Activated T-helper 1 cell treated with Interleukin-2 at 50 U/mL for 16 hours (primary cell): ENCODE measurements around the gene OR5W2.
"Not testable (repeated sequence)": the region's sequence is repeated elsewhere in the genome, so short reads cannot be mapped to it uniquely, and the experiment has no call there.

ENCODE experiments used
- DNase-seq: peaks from one replicate; pipeline ENCODE4 v3.0.0-alpha.2; 2020; ENCODE audit warnings: low read depth

OR5W2 gene

DNA sequence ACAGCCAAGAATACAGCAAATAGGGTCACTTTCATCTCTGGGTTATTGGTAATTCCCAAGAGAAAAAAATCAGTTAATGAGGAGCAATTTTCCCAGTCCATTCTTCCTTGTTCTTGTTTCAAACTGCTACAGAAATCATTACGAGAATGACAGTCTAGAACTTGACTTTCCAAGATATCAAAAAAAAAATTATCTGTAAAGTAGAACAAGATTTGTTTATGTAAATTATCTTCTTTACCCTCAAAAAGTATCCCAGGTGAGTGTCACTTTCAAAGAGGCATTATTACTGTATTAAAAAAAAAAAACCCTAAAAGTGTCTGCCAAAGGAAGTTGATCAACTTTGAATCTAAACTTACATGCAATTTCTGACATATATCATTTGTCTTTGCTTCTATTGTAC, at the start of gene OR5W2:
Gene OR5W2, minus strand, starts transcription at position 101 of the 400 bp plus-strand sequence. Its CDS starts 0 bp downstream, at position 101.
- no peak for DNase-seq

DNA sequence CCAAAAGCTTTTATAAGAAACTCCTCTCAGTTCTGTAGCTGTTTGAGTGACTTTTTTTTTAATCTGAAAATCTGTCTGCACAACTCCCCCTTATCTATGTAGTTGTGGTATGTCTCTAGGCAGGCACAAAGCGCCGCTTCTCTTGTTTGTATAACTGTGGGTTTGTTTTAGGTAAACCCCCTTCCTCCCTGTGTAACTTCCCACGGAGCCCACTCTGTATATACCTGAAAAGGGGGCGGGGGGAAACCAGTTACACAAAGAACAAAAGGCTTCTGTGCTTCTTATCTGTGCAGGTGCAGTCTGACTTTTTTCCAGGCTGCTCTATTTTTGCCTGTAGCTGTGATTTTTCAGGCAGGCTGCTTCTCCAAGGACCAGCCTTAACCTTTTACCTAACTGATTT, 42.1 kb upstream of the OR5W2 start:
- DNase-seq: no peak

DNA sequence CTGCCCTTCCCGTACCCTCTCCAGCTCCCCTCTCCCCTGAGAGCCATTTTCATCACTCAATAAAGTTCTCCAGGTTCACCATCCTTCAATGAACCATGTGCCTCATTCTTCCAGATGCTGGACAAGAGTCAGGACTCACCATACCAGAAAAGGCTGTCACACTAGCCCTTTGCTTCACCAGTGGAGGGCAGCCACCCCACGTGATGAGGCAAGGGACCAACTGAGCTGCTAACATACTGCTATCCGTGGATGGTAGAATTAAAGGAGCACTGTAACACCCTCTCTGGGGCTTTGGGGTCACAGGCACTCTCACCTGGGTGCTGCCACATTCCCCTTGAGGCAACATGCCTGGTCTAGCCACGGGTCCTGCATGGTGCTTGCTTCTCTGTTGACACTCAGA, 34.9 kb upstream of the OR5W2 start:
- DNase-seq: no peak

DNA sequence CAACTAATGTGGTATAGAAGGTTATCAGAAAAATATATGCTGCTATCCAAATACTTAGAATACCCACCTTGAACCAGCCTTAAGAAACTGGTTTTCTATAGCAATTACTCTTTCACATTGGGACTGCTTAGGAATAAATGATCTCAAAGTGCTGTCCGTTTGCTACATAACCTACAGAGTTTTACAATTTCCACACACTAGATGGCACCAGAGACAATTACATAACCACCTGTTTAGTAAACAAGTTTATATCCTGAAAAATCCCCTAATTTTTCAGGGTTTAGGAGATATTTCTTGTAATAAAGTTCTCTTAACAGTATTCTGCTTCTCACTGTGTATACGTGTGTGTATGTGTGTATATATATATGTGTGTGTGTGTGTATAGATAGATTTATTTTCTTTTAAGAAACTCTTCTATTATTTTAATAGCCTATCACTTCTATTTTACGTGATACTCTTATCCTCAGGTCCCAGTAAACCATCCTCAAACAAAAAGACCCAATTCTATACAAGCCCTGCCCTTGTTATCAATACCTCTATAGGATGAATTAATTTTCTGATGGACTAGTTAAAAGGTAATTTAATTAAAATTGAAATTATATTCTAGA, 28.5 kb upstream of the OR5W2 start:
- DNase-seq: no peak

DNA sequence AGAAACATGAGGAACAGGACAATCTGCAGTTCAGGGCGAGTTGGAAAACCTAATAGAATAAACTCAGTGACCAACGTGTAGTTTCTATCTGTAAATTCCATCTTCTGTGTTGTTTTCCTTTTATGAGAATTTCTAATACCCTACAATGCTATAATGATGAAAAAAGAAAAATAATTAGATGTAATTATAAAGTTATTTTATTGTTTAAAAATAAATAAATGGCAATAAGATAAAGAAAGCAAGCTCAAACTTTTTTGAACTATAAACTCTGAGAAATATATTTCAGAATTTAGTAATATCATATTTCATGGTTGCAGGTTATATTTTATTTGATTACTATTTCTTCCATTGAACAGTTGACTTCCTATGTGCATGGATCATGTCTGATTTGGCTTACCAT, 21.9 kb upstream of the OR5W2 start, which contains the start of gene OR5I1:
Gene OR5I1, minus strand, starts transcription at position 101 of the 400 bp plus-strand sequence. Its CDS starts 0 bp downstream, at position 101.
- DNase-seq: no peak

DNA sequence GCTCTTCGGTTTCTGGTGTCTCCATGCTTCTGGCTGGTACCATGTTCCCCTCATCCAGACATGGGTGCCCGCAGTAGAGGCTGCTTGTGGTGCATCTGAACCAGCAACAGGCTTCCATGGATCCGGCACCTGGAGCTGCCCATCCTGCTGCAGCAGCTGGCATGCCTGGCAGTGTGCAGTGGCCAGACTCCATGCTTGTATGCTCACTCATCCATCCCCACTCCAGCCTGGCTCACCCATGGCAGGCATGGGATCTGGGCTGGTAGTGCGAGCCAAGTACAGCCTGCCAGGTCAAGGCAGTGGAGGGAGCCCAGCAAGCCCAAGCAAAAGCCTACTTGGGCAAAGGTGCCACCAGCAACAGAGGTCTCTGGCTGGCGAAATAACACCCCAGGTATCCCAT, 6.2 kb upstream of the OR5W2 start:
- DNase-seq: no peak

DNA sequence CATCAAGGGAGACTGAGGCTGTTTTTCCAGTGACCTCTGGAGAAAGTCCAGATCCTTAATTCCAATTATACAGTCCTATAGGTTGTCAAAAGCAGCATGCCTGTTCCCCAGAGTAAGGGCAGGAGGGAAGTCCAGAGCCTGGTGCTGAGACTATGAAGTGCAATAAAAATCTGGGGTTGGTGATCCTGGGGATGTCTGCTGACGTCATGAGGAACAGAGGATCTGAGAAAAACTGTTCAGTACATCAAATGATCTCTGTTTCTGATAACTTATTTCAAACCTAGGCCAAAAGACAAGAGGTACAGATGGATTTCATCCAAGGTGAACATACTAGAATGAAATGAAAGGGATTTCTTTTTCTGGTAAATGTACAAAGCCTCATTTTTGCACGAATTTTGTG, 12.1 kb downstream of the OR5W2 start:
- DNase-seq: no peak

DNA sequence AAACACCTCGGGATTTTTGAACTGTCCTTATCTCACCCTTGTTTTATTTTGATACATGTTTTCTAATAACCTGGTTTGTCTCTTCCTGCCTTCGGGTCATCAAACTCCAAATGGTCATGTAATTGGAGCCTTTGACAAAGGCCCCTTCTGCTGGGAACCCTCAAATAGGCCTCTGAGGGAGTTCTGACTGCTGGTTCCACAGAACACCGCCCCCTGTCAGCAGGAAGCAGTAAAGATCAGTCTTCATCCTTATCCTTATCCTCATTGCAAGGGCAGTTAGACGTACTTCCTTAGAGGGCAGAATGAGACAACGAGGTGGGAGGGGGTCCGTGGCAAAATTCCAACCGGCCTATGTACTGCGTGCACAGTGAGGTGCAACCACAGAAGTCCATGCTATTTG, 19.2 kb downstream of the OR5W2 start:
- no peak for DNase-seq

DNA sequence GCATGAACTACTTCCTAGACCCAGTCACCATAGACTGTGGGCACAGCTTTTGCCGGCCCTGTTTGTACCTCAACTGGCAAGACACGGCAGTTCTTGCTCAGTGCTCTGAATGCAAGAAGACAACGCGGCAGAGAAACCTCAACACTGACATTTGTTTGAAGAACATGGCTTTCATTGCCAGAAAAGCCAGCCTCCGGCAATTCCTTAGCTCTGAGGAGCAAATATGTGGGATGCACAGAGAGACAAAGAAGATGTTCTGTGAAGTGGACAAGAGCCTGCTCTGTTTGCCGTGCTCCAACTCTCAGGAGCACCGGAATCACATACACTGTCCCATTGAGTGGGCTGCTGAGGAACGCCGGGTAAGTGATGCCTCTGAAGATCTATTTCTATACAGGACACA, 28.9 kb downstream of the OR5W2 start:
- DNase-seq: not testable (repeated sequence)

DNA sequence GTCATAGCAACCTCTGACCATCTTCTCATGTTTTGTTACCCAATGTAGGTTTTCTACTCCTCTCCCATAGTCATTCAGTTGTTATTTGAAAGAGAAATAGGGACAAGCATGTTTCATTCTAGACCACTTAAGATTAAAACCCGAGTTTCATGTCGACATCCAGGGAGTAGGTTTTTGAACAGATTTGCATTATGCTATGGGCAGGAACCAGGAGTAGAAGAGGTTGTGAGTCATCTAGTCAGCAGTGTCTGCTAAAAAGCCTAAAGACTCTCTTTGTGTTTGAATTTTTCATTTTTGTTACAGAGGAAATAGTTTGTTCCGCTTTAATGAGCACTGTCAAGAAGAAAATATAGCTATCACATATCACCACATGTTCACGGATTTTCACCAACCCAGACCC, 29.4 kb downstream of the OR5W2 start:
- DNase-seq: not testable (repeated sequence)

DNA sequence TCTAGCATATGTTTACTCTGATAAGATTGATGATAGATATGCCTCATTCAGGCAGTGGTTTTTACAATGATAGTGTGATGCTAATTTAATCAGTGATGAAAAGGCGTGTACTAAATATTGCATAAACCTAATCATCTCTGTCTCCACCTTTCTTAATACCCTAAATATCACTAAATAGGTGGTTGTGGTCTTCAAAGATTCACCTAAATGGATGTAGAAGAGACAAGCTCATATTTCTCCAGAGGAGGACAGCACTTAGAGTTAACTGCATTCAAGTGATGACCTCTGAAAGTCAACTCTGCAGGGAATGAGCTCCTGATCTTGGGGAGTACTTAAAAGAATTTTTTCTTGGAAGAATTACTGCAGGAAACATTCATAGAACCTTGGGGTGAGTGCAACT, 31.4 kb downstream of the OR5W2 start, which contains the start of gene TRIM51:
Gene TRIM51, plus strand, starts transcription at position 301 of the 400 bp plus-strand sequence. CDS start 2,132 bp downstream, outside the sequence.
- DNase-seq: not testable (repeated sequence)

DNA sequence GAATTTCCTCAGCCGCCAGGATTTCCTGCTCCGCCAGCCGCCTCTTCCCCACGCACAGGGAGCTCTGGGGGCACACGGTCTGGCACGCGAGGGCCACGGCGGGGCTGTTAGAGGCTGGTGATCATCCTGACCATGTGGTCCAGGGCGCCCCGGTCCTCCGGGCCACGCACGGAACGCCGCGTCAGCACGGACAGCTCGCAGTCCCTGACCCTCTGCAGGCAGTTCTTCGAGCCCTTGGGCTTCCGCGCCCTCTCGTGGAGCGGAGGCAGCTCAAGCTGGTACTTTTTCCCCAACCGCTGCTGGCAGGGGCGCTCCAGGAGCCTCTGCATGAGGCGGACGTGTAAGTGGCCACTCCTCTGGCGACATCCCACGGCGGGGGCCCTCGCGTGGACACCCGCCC, 41.2 kb downstream of the OR5W2 start:
- DNase-seq: not testable (repeated sequence)

DNA sequence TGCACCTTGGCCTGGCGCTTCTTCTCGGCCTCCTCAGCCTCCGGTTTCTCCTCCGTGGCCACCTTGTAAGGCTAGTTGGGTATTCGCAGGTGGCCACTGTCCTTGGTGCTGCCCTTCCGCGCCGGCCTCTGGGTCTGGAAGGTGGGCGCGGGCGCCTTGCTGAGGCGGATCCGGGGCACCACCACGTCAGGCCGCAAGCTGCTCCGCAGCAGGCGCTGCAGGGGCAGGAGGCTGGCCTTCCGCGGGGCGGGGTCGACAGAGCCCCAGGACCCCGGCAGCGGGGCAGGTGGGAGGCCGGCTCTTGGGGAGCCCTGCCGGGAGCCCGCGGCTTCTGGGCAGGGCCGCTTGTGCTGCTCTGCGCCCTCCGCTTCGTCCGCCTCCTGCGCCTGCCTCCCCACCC, 41.7 kb downstream of the OR5W2 start:
- DNase-seq: not testable (repeated sequence)

DNA sequence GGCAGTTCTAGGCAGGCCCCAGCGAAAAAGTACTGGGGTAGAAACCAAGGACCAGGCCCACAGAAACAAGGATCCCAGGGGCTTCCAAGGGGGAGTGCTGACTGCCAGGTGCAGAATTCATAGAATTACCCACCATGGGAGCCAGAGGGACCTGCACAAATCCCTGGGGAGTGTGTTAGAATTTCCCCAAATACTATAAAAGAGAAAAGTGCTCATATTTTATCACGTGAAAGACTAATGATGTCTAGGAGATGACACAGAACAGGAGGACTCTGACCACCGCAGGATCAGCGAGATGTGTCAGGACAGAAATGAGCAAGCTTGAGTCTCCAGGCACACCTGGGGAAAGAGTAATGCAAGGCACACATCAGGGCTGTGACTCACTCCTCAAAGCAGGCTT, 47.0 kb downstream of the OR5W2 start:
- not testable (repeated sequence) for DNase-seq
